Testis (tissue), 2 donors: Measurements from ENCODE around the gene DISC1.

Experiments used
- POLR2A ChIP-seq: fragments of 450-650 bp; IDR thresholded peaks from one replicate; pipeline ENCODE4 v1.6.1; 2017; ENCODE audit warnings: antibody characterized with exemption, mild to moderate bottlenecking, moderate library complexity
- TF ChIP-seq, protein P1 (sequence below), 3 experiments: fragments of 450-650 bp in 2 of 3; fragments of 200-600 bp in 1 of 3; sonication (generic) in 1 of 3; IDR thresholded peaks; one replicate each; pipeline ENCODE4 v1.5.1; 2016 to 2019; ENCODE audit warnings: antibody characterized with exemption in 3 of 3, mild to moderate bottlenecking in 2 of 3, moderate library complexity in 1 of 3

DNA sequence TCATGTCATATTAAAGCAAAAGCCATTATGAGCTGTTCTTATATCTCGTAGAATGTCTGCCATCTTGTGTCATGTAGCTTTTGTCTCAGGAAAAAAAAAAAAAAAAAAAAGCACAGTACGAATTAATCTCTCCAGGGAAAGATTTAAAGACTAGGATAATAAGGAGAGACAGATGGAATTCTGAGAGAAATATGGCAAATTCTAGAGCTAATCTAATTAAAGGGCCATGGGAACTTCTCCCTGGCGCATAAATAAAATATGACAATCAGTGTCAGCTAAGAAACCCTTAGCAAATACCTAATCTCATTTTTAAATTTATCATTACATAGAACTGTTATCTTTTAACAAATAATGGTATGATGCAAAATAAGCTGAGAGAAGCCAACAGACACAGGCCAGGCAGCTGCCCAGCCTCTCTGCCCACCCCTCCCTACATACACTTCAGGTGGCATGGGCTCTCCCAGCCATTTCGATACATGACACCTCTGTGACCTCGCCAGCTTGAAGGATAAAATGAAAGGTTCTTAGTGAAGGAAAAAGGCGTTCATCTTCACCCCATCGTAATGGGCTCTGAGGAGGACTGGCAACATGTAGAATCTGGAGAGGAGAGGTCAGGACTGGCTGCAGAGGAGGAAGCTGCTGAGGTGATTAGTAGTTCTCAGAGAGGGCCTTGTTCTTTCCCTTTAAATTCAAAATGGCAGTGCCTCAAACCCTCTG, 39.8 kb downstream of the DISC1 start:
- no peak for TF ChIP-seq POLR2A
- TF ChIP-seq, protein P1, sequence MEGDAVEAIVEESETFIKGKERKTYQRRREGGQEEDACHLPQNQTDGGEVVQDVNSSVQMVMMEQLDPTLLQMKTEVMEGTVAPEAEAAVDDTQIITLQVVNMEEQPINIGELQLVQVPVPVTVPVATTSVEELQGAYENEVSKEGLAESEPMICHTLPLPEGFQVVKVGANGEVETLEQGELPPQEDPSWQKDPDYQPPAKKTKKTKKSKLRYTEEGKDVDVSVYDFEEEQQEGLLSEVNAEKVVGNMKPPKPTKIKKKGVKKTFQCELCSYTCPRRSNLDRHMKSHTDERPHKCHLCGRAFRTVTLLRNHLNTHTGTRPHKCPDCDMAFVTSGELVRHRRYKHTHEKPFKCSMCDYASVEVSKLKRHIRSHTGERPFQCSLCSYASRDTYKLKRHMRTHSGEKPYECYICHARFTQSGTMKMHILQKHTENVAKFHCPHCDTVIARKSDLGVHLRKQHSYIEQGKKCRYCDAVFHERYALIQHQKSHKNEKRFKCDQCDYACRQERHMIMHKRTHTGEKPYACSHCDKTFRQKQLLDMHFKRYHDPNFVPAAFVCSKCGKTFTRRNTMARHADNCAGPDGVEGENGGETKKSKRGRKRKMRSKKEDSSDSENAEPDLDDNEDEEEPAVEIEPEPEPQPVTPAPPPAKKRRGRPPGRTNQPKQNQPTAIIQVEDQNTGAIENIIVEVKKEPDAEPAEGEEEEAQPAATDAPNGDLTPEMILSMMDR (IDR thresholded peaks at IDR 0.05) = no peak
